Esophagus squamous epithelium (tissue), 5 donors: ENCODE measurements around the gene CLSTN2. TPM values are rescaled to one million over a fixed set of nuclear protein-coding genes. Genes with fewer than 3 reads are reported as not detected.

Experiments
- DNase-seq: peaks from one replicate; lab custom pipeline; 2025; lab: John Stamatoyannopoulos, UW
- H3K27ac ChIP-seq, 4 donors: fragments of 200-600 bp; sonication (generic); one replicate each; pipeline ENCODE4 v1.5.1; 2016 to 2019; ENCODE audit warnings: mild to moderate bottlenecking in 1 of 4
- H3K27me3 ChIP-seq, 4 donors: fragments of 200-600 bp; sonication (generic); 1 replicate in 3 of 4; 2 replicates in 1 of 4; pipeline versions ENCODE4 v1.5.1 to v1.6.0; 2017 to 2021; ENCODE audit warnings: antibody characterized with exemption in 1 of 4
- H3K36me3 ChIP-seq, 3 donors: fragments of 200-600 bp; sonication (generic); one replicate each; pipeline ENCODE4 v1.5.1; 2016 to 2019
- H3K4me1 ChIP-seq, 3 donors: fragments of 200-600 bp; sonication (generic); one replicate each; pipeline ENCODE4 v1.5.1; 2017 to 2019
- H3K4me3 ChIP-seq, 4 donors: fragments of 200-600 bp; sonication (generic); 1 replicate in 3 of 4; 2 replicates in 1 of 4; pipeline ENCODE4 v1.5.1; 2016 to 2019; ENCODE audit warnings: mild to moderate bottlenecking in 2 of 4, moderate library complexity in 1 of 4
- H3K9me3 ChIP-seq, 3 donors: fragments of 200-600 bp; sonication (generic); one replicate each; pipeline ENCODE4 v1.5.1; 2016 to 2019
- CTCF ChIP-seq, 6 experiments: fragments of 450-650 bp in 4 of 6; fragments of 200-600 bp in 2 of 6; sonication (generic) in 2 of 6; IDR thresholded peaks; one replicate each; pipeline ENCODE4 v1.5.1; 2016 to 2019; ENCODE audit warnings: antibody characterized with exemption in 6 of 6, mild to moderate bottlenecking in 4 of 6, moderate library complexity in 4 of 6
- POLR2A ChIP-seq, 4 donors: fragments of 450-650 bp; IDR thresholded peaks; one replicate each; pipeline ENCODE4 v1.6.1; 2017; ENCODE audit warnings: antibody characterized with exemption in 4 of 4, mild to moderate bottlenecking in 4 of 4, moderate library complexity in 3 of 4
- WGBS, 2 donors: methylation state at CpG; one replicate each; pipeline ENCODE4 v1.1.5; 2018; 5-methylcytosine and 5-hydroxymethylcytosine counted together
- intact Hi-C: fragments of 100-400 bp; cut with DNase I; formaldehyde crosslinking; loops from one replicate; pipeline ENCODE4 v1.15.0; 2022
- total RNA-seq, 4 donors: library from RNA; depleted of rRNA; stranded (reverse); fragments of >200 nt; gene quantifications; one replicate each; pipeline ENCODE4 v1.1.0, GENCODE V29; 2016
- donor health status: DM: yes; HTN: yes; CAD: no.

Gene CLSTN2
- total RNA-seq, 4 donors from 2014 or later = 0.53 to 5.0 (median 3.1) TPM

GRCh38 chr3:140007911-140008869 lies 73.2 kb downstream of the CLSTN2 start:
- DNase-seq = no peak
- H3K4me1 ChIP-seq = no peaks in the 10 kb centered on the region
- TF ChIP-seq CTCF (IDR thresholded peaks at IDR 0.05) = no peak
- TF ChIP-seq POLR2A (IDR thresholded peaks at IDR 0.05) = no peak
- H3K9me3 ChIP-seq = no peaks in the 10 kb centered on the region
- no peaks in the 10 kb centered on the region for H3K27me3 ChIP-seq
- intact Hi-C loops = no loop called here
- no peaks in the 10 kb centered on the region for H3K36me3 ChIP-seq
- H3K4me3 ChIP-seq = no peak overlapping the region
- no peak overlapping the region for H3K27ac ChIP-seq
- WGBS, 2 donors = 58 to 70% methylated on average over 4 to 6 of the region's 7 CpGs

GRCh38 chr3:140010391-140010790 lies 75.4 kb downstream of the CLSTN2 start:
- intact Hi-C loops = loop anchor here (5.0 kb wide), 1 partner anchor 283 kb away; no protein-coding TSS in a partner anchor
- 65 to 73% methylated on average over 2 of the region's 2 CpGs for WGBS, 2 donors
- no peak for DNase-seq

GRCh38 chr3:140011086-140011485 lies 76.1 kb downstream of the CLSTN2 start:
- no peaks in the 10 kb centered on the region for H3K36me3 ChIP-seq
- H3K4me3 ChIP-seq = no peak overlapping the region
- H3K9me3 ChIP-seq = no peaks in the 10 kb centered on the region
- WGBS, 2 donors = 94 to 100% methylated on average over 2 of the region's 2 CpGs
- intact Hi-C loops = loop anchor here (5.0 kb wide), 1 partner anchor 284 kb away; no protein-coding TSS in a partner anchor
- DNase-seq = no peak
- no peak overlapping the region for H3K27ac ChIP-seq
- TF ChIP-seq CTCF (IDR thresholded peaks at IDR 0.05) (no peak), POLR2A (IDR thresholded peaks at IDR 0.05) (no peak)
- no peaks in the 10 kb centered on the region for H3K4me1 ChIP-seq
- H3K27me3 ChIP-seq = no peaks in the 10 kb centered on the region

More at GRCh38 chr3:140010391-140010790, 75.4 kb downstream of the CLSTN2 start:
- H3K27ac ChIP-seq = no peak overlapping the region
- H3K4me3 ChIP-seq = no peak overlapping the region
- no peak for TF ChIP-seq CTCF (IDR thresholded peaks at IDR 0.05)
- TF ChIP-seq POLR2A (IDR thresholded peaks at IDR 0.05) = no peak
- no peaks in the 10 kb centered on the region for H3K27me3 ChIP-seq
- H3K9me3 ChIP-seq = no peaks in the 10 kb centered on the region
- no peaks in the 10 kb centered on the region for H3K36me3 ChIP-seq
- H3K4me1 ChIP-seq = no peaks in the 10 kb centered on the region

- H3K4me3 ChIP-seq = no peak overlapping the region
- no peaks in the 10 kb centered on the region for H3K36me3 ChIP-seq
- 87 to 90% methylated on average over 3 to 4 of the region's 5 CpGs for WGBS, 2 donors
- H3K27me3 ChIP-seq = no peaks in the 10 kb centered on the region
- intact Hi-C loops = loop anchor here (5.0 kb wide), 1 partner anchor 284 kb away; no protein-coding TSS in a partner anchor
- no peaks in the 10 kb centered on the region for H3K4me1 ChIP-seq
- TF ChIP-seq POLR2A (IDR thresholded peaks at IDR 0.05) = no peak
- no peak for TF ChIP-seq CTCF (IDR thresholded peaks at IDR 0.05)
- H3K27ac ChIP-seq = no peak overlapping the region
- H3K9me3 ChIP-seq = no peaks in the 10 kb centered on the region
- no peak for DNase-seq
Observed at GRCh38 chr3:140011611-140012277, 76.8 kb downstream of the CLSTN2 start.
